Muscle of back (tissue), 13 donors: ENCODE results near the gene C11orf54. TPM values are rescaled to one million over a fixed set of nuclear protein-coding genes. Genes with fewer than 3 reads are reported as not detected.

Source experiments
- DNase-seq, 3 donors: peaks; one replicate each; pipeline versions ENCODE4 v3.0.0 to v3.0.0-alpha.2; 2013
- long read RNA-seq, 9 donors: transcript quantifications; one replicate each; lab custom pipeline, GENCODE V29; 2026
- polyA plus RNA-seq, 10 donors: library from polyadenylated mRNA; unstranded; fragments of 120-200 nt; gene quantifications; one replicate each; pipeline ENCODE4 v1.2.1, GENCODE V29; 2013; ENCODE audit not compliant: insufficient read length in 10 of 10

Gene C11orf54
- polyA plus RNA-seq, result 10 to 100 TPM; 21.0 to 48.4 (median 35.8) TPM
- long read RNA-seq, donor 1, partial matches to known transcripts, result 0 of 2 reads
- long read RNA-seq, donor 1, other reads (novel, unspliced or antisense), result 0 of 2 reads
- long read RNA-seq, donor 2, partial matches to known transcripts, result 0 of 3 reads
- long read RNA-seq, donor 2, other reads (novel, unspliced or antisense), result 0 of 3 reads
- long read RNA-seq, donor 3, result 0 reads
- long read RNA-seq, donor 4, transcript C11orf54-202 (9 exons, 1,733 nt), result major isoform, 8 of 12 reads
- long read RNA-seq, donor 4, partial matches to known transcripts, result 0 of 12 reads
- long read RNA-seq, donor 4, other reads (novel, unspliced or antisense), result 0 of 12 reads
- long read RNA-seq, donor 5, partial matches to known transcripts, result 14 of 21 reads
- long read RNA-seq, donor 5, other reads (novel, unspliced or antisense), result 0 of 21 reads
- long read RNA-seq, donor 6, partial matches to known transcripts, result 0 of 5 reads
- long read RNA-seq, donor 6, other reads (novel, unspliced or antisense), result 0 of 5 reads
- long read RNA-seq, donor 7, partial matches to known transcripts, result 0 of 4 reads
- long read RNA-seq, donor 7, other reads (novel, unspliced or antisense), result 0 of 4 reads
- long read RNA-seq, donor 8, partial matches to known transcripts, result 0 of 4 reads
- long read RNA-seq, donor 8, other reads (novel, unspliced or antisense), result 0 of 4 reads
- long read RNA-seq, donor 9, partial matches to known transcripts, result 0 of 1 reads
- long read RNA-seq, donor 9, other reads (novel, unspliced or antisense), result 0 of 1 reads

GRCh38 chr11:93741094-93741881 lies at the start of gene C11orf54, which contains the start of gene TAF1D:
Gene C11orf54 (plus strand): TSS chr11:93741672. CDS start chr11:93747394, 5,722 bp downstream.
Gene TAF1D (minus strand): TSS chr11:93741495. CDS start chr11:93739304, 2,191 bp downstream.
- DNase-seq, result peak; percentile 99

- DNase-seq, result no peak
These were observed 47.4 kb upstream of the C11orf54 start for GRCh38 chr11:93694109-93694508.

- DNase-seq, result no peak
These were observed 46.9 kb upstream of the C11orf54 start for GRCh38 chr11:93694557-93694956.

- DNase-seq, result no peak
These were observed 43.9 kb upstream of the C11orf54 start for GRCh38 chr11:93697611-93698010.

- no peak for DNase-seq
These were observed 40.6 kb upstream of the C11orf54 start for GRCh38 chr11:93700830-93701229.

- no peak for DNase-seq
These were observed 37.2 kb upstream of the C11orf54 start for GRCh38 chr11:93704237-93704636.

GRCh38 chr11:93710239-93710638 lies 31.2 kb upstream of the C11orf54 start:
- no peak for DNase-seq

GRCh38 chr11:93712678-93713077 lies 28.8 kb upstream of the C11orf54 start:
- no peak for DNase-seq

- DNase-seq, result no peak
These were observed 25.6 kb upstream of the C11orf54 start for GRCh38 chr11:93715797-93716396.

- DNase-seq, result no peak
These were observed 24.0 kb upstream of the C11orf54 start for GRCh38 chr11:93717501-93717900.

GRCh38 chr11:93718057-93718563 lies 23.4 kb upstream of the C11orf54 start:
- DNase-seq, result no peak

GRCh38 chr11:93719310-93719709 lies 22.2 kb upstream of the C11orf54 start:
- no peak for DNase-seq

- no peak for DNase-seq
These were observed 20.9 kb upstream of the C11orf54 start for GRCh38 chr11:93720522-93720921.

GRCh38 chr11:93724089-93724488 lies 17.4 kb upstream of the C11orf54 start:
- DNase-seq, result no peak

- DNase-seq, result no peak
These were observed 13.3 kb upstream of the C11orf54 start for GRCh38 chr11:93727985-93728791.

GRCh38 chr11:93728792-93729128 lies 12.7 kb upstream of the C11orf54 start:
- no peak for DNase-seq

GRCh38 chr11:93729129-93729616 lies 12.3 kb upstream of the C11orf54 start:
- DNase-seq, result no peak

- no peak for DNase-seq
These were observed 11.1 kb upstream of the C11orf54 start for GRCh38 chr11:93730108-93731107.
